HG02852 (cell line): Measurements from ENCODE around the gene LRP10.
"Not testable (repeated sequence)": the region's sequence is repeated elsewhere in the genome, so short reads cannot be mapped to it uniquely, and the experiment has no call there.

Experiments
- ATAC-seq: cut with Tn5 transposase; IDR thresholded peaks from one replicate; pipeline ENCODE4 v1.9.1; 2021; ENCODE audit warnings: mild to moderate bottlenecking, moderate library complexity; ENCODE audit not compliant: unreplicated experiment

Gene LRP10

GRCh38 chr14:22871224-22872032 is at the start of gene LRP10:
TSS of gene LRP10 (plus strand) at chr14:22871740. CDS start at chr14:22872304, 564 bp downstream.
- peak; percentile 77 for ATAC-seq

GRCh38 chr14:22822016-22822570 is 49.4 kb upstream of the LRP10 start:
- ATAC-seq = no peak

- peak; percentile 48 for ATAC-seq
These were observed 48.9 kb upstream of the LRP10 start for GRCh38 chr14:22822571-22823098.

- ATAC-seq = no peak
These were observed 46.7 kb upstream of the LRP10 start for GRCh38 chr14:22824711-22825359.

- ATAC-seq = not testable (repeated sequence)
These were observed 42.4 kb upstream of the LRP10 start for GRCh38 chr14:22829076-22829660.

GRCh38 chr14:22829661-22830442 is 41.7 kb upstream of the LRP10 start, which contains the start of gene MRPL52:
TSS of gene MRPL52 (plus strand) at chr14:22829887. CDS start at chr14:22829913, 26 bp downstream.
- ATAC-seq = peak; percentile 84

GRCh38 chr14:22830443-22831010 is 41.0 kb upstream of the LRP10 start:
- ATAC-seq = no peak

- ATAC-seq = no peak
These were observed 36.0 kb upstream of the LRP10 start for GRCh38 chr14:22835505-22835904.

GRCh38 chr14:22836301-22837113 is 35.0 kb upstream of the LRP10 start, which contains the start of gene MMP14:
TSS of gene MMP14 (plus strand) at chr14:22836585. CDS start at chr14:22836818, 233 bp downstream.
- no peak for ATAC-seq

GRCh38 chr14:22837114-22837749 is 34.3 kb upstream of the LRP10 start:
- no peak for ATAC-seq

- no peak for ATAC-seq
These were observed 33.6 kb upstream of the LRP10 start for GRCh38 chr14:22837750-22838538.

- no peak for ATAC-seq
These were observed 32.9 kb upstream of the LRP10 start for GRCh38 chr14:22838631-22839041.

- no peak for ATAC-seq
These were observed 32.3 kb upstream of the LRP10 start for GRCh38 chr14:22839159-22839779.

GRCh38 chr14:22841311-22841710 is 30.2 kb upstream of the LRP10 start:
- ATAC-seq = no peak

- no peak for ATAC-seq
These were observed 29.8 kb upstream of the LRP10 start for GRCh38 chr14:22841769-22842168.

- ATAC-seq = no peak
These were observed 29.1 kb upstream of the LRP10 start for GRCh38 chr14:22842211-22843122.
